ENCODE data around the gene TMEM185B. TPM values are rescaled to one million over a fixed set of nuclear protein-coding genes. Genes with fewer than 3 reads are reported as not detected.
"Not testable (repeated sequence)": the region's sequence is repeated elsewhere in the genome, so short reads cannot be mapped to it uniquely, and the experiment has no call there.

TMEM185B gene
- total RNA-seq, 1 experiment from 2014 or later, result 31.5 TPM

DNA sequence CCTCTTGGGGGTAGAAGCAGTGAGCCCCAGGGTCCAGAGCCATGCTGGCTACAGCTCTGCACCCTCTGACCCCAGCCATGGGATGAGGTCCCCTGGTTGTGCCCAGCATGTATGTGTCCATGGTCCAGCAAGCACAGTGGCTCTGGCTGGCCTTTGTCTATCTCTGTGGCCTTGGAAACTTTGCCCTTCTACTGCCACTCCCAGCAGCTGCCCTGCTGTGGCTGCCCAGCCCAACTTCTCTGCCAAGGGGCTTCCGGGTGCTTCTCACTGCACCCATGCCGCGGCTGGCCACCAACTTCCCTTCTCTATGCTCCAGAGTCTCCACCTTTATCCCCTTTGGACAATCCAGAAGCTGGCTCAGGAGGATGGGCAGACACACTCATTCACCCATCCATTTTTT, 18.8 kb downstream of the TMEM185B start:
- Histone ChIP-seq H3K36me3 (no peaks in the 10 kb centered on the region), H3K27me3 (no peaks in the 10 kb centered on the region)
- DNase-seq, result no peak

DNA sequence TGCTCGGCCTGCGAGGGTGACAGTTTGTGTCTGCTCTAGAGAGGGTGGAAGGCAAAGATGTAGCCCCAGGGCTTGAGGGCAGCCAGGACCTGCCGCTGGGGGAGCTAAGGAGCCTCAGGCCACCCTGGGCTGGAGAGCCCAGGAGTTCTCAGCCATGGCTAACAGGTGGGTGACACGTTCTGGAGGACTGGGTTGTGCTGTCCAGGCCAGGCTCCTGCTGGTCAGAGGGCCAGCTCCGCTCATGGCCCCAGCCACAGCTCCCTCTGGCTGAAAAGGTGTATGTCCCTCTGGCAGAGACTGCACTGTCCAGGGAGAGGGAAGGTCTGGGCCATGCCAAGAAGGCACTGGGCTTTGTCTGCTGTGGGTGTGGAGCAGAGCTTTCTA, 19.2 kb downstream of the TMEM185B start:
- Histone ChIP-seq H3K36me3 (no peaks in the 10 kb centered on the region), H3K27me3 (no peaks in the 10 kb centered on the region), H3K9me3 (no peaks in the 10 kb centered on the region), H3K4me3 (no peak overlapping the region)
- no peak for DNase-seq

More for the DNA sequence above, 18.8 kb downstream of the TMEM185B start:
- no peak overlapping the region for H3K4me3 ChIP-seq
- H3K9me3 ChIP-seq, result no peaks in the 10 kb centered on the region

DNA sequence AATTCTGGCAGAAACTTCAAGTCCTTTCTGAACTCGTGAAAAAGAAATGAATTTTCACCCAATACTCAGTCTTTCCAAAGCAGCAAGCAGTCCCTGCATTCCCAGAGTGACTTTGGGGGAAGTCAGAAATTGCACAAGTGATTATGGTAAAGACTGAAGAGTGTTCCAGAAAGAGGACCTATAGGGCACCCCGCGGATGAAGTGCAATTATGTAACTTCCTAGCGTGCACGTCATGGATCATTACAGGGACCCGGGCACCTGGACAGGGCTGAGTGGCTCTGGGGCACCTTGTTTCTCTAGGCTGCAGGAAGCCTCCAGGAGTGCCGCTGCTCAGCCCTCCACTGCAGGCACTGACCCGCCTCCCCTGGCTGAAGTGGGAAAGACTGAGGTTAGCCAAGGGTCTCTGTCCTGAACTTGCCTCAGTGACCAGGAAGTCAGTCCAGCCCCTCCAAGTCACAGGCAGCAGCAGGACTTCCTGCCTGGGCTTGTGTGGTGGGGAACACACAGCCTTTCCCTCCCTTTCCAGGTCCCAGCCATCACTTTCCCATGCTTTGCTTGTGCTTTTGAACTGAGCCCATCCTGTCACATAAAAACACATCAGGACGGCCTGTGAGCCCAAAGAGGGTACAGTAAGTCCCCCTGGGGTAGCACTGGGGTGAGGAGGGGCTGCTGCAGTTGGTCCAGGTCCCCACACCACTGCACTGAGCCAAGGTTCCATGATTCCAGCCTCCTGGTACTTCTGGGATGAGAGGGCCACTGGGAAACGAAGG, 19.8 kb downstream of the TMEM185B start:
- Histone ChIP-seq H3K9me3 (peaks cover under 1% of the 10 kb centered on the region; the same call in 1 of the 2 replicates), H3K36me3 (no peaks in the 10 kb centered on the region), H3K27me3 (no peaks in the 10 kb centered on the region), H3K4me3 (no peak overlapping the region)
- DNase-seq, result no peak

DNA sequence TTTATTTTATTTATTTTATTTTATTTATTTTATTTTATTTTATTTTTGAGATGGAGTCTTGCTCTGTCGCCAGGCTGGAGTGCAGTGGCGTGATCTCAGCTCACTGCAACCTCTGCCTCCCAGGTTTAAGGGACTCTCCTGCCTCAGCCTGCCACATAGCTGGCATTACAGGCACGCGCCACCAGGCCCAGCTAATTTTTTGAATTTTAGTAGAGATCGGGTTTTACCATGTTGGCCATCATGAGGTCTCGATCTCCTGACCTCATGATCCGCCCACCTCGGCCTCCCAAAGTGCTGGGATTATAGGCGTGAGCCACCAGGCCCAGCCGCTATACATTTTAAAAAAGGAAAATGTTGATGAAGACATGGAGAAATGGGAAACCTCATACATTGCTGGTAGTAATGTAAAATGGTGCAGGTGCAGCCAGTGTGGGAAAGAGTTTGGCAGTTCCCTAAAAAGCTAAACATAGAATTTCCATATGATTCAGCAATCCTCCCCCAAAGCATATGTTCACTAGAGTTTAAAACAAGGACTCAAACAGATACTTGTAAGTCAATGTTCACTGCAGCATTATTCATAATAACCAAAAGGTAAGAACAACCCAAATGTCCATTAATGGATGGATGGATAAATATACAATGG, 23.3 kb downstream of the TMEM185B start:
- H3K9me3 ChIP-seq, DNase-seq, H3K36me3 ChIP-seq, H3K27me3 ChIP-seq, H3K4me3 ChIP-seq: not testable (repeated sequence)

DNA sequence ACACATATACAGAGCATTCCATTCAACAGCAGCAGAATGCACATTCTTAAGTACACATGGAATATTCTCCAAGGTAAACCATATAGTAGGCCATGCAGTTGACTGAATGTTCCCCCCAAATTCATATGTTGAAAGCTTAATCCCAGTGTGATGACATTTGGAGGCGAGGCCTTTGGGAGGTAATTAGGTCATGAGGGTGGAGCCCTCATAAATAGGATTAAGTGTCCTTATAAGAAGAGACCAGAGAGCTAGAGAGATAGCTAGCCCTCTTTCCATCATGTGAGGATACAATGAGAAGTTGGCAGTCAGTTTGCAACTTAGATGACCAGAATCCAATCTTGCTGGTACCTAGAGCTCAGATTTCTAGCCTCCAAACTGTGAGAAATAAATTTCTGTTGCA, 27.6 kb downstream of the TMEM185B start:
- Histone ChIP-seq H3K4me3 (no peak overlapping the region), H3K9me3 (peaks cover 14% of the 10 kb centered on the region), H3K27me3 (no peaks in the 10 kb centered on the region), H3K36me3 (no peaks in the 10 kb centered on the region)
- DNase-seq, result no peak

DNA sequence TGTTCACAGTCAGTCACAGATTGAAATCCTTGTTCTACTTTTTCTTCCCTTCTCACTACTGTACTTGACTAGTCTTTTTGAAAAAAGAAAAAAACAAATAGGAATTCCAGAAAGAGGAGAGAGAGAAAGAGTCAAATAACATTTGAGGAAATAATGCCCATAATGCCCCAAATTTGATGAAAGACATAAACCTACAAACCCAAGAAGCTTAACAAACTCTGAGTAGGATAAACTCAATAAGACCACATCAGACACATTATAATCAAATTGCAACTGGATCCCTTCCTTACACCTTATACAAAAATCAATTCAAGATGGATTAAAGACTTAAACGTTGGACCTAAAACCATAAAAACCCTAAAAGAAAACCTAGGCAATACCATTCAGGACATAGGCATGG, 30.9 kb downstream of the TMEM185B start:
- no peak for DNase-seq
- Histone ChIP-seq H3K9me3 (peaks cover 11% of the 10 kb centered on the region), H3K36me3 (no peaks in the 10 kb centered on the region), H3K27me3 (no peaks in the 10 kb centered on the region), H3K4me3 (no peak overlapping the region)

DNA sequence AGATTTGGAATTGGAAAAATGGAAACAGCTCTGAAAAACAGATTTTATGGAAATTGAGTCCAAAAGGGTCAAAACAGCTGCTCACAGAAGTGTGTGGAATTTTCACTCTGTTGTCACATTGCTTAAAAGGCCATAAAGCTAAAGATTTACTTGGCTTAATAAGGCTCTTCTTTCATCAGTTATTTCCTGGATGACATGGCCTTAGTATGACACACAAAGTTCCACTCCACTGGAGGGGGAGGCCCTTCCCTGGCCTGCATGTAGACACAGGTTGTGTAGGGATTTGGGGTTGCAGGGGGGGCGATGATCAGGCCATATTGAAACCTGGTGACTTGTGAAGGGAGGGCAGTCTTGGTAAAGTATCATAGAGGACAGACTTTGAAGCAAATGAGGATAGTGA, 34.0 kb downstream of the TMEM185B start:
- DNase-seq, result no peak
- H3K36me3 ChIP-seq, result no peaks in the 10 kb centered on the region
- no peaks in the 10 kb centered on the region for H3K27me3 ChIP-seq
- peaks cover 9% of the 10 kb centered on the region for H3K9me3 ChIP-seq
- no peak overlapping the region for H3K4me3 ChIP-seq

DNA sequence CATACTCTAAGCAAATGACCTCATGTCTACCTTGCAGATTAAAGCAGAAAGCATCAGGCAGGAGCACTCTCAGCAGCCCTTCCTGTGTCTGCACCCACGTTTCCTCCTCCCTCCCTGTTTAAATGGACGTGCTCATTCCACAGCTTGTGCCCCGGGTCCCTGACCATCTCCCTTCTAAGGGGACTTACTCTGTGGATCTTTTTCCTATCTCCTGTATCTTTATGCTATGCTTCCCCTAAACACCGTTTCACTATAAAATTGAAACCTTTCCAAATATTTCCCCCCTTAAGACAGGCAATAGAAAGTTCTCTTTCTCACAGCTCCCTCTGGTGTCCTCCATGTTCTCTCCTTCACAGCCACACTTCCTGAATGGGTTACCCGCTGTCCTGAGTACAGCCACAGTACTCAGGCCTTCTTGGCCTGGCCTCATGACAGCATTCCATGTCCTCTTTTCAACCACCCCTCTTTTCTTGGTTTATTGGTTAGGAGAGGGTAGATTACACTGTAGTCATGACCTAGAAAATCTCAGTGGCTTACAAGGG, 41.1 kb downstream of the TMEM185B start:
- Histone ChIP-seq H3K27me3 (no peaks in the 10 kb centered on the region), H3K4me3 (no peak overlapping the region), H3K9me3 (no peaks in the 10 kb centered on the region), H3K36me3 (no peaks in the 10 kb centered on the region)
- DNase-seq, result no peak

DNA sequence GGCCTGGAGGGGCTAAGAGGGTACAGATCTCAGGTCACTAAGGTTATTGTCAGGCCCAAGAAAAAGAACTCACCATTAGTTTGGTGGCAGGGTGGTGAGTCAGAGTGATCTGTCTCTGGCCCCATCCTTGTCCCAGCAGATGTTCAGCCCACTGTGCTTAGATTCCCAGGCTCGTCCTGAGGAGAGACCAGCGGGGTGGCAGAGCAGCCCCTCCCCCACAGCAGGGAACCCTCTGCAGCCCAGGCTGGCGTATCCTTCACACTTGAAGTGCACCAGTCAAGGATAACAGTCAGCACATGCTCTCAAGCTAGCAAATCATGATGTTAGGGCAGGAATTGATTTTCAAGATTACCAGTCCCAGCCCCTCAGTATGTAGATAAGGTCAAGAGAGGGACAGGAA, 43.1 kb downstream of the TMEM185B start:
- no peaks in the 10 kb centered on the region for H3K9me3 ChIP-seq
- DNase-seq, result no peak
- no peaks in the 10 kb centered on the region for H3K36me3 ChIP-seq
- H3K4me3 ChIP-seq, result no peak overlapping the region
- no peaks in the 10 kb centered on the region for H3K27me3 ChIP-seq

DNA sequence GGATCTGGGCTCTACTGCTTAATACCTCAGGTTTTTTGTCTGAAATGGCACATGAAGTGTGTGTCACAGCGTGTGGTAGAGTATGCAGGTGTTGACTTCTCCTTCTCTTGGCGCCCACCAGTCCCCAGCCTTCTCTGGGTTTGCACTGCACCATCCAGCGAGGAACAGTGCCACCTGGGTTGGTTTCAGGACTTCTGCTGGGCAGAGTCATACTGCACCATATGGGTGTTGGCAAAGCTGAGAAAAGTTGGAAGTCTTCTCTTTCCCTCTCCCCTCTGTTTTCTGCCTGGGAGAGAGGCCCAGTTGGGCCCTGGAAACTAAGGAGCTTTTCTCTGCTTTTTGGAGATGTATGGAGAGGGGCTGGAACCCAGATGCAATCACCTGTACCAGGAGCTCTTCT, 43.8 kb downstream of the TMEM185B start:
- DNase-seq, result no peak
- no peaks in the 10 kb centered on the region for H3K36me3 ChIP-seq
- no peaks in the 10 kb centered on the region for H3K9me3 ChIP-seq
- H3K4me3 ChIP-seq, result no peak overlapping the region
- no peaks in the 10 kb centered on the region for H3K27me3 ChIP-seq

DNA sequence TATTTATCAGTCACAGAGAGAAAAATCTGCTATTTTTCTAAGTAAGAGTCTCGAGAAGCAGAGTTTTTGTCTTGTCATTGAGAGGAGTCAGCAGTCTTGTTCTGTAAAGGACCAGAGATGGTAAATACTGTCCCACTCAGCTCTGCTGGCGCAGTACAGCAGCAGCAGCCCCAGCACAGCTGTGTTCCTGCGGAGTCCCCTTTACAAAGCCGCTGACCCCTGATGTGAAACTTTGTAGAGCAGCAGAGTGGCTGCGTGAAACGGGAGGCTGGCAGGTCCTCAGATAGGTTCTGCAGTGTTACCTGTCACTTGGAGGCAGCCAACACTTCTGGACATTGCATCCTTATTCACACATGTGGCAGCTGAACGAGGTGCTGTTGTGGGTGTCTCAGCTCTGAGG, 45.2 kb downstream of the TMEM185B start:
- no peaks in the 10 kb centered on the region for H3K36me3 ChIP-seq
- no peaks in the 10 kb centered on the region for H3K9me3 ChIP-seq
- no peaks in the 10 kb centered on the region for H3K27me3 ChIP-seq
- H3K4me3 ChIP-seq, result no peak overlapping the region
- DNase-seq, result no peak

DNA sequence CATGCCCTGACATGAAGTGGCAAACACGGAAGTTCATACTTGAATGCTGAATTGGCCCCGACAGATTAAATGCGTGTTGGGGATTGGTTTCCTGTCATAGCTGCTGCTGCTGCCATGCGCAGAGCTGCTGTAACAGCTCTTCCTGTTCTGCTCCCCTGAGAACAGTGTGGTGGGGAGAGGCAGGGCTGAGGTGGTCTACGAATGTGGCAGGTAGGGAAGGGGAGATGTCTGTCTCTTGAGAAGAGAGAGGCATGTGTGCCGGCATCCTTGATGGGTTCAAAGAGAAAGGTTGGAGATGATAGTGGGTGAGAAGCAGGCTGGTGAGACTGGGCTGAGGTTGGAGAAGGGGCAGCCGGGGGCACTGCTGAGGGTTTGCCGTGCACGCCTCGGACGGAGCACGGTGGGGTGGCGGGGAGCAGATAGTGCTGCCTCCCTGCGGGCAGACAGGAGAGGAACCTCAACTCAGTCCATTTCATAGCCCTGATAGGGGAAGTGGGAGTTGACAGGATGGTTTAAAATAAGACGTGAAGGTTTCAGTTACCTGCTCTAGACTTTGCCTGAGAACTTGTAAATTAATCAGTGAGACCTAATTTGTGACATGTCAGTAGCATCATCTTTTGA, 46.1 kb downstream of the TMEM185B start:
- no peak for DNase-seq
- no peaks in the 10 kb centered on the region for H3K36me3 ChIP-seq
- no peaks in the 10 kb centered on the region for H3K27me3 ChIP-seq
- H3K4me3 ChIP-seq, result no peak overlapping the region
- H3K9me3 ChIP-seq, result no peaks in the 10 kb centered on the region

DNA sequence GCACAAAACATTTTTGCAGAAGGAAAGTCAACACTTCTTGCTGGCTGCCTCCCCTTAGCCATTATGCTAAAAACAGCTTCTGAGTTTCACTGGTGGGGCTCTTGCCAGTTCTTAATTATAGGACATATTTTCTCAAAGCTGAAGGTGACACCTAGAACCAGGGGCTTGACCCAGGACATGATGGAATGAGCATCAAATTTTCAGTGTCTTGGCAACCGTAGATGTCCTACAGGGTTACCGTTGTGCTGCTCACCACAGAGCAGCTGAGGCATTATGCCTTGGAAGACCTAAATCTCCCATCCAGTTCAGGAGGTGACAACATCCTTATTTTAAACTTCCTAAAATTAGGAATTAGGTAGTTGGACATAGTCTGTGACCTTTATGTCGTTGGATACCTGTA, 46.7 kb downstream of the TMEM185B start:
- H3K27me3 ChIP-seq, result no peaks in the 10 kb centered on the region
- no peaks in the 10 kb centered on the region for H3K36me3 ChIP-seq
- no peak overlapping the region for H3K4me3 ChIP-seq
- no peak for DNase-seq
- H3K9me3 ChIP-seq, result no peaks in the 10 kb centered on the region

DNA sequence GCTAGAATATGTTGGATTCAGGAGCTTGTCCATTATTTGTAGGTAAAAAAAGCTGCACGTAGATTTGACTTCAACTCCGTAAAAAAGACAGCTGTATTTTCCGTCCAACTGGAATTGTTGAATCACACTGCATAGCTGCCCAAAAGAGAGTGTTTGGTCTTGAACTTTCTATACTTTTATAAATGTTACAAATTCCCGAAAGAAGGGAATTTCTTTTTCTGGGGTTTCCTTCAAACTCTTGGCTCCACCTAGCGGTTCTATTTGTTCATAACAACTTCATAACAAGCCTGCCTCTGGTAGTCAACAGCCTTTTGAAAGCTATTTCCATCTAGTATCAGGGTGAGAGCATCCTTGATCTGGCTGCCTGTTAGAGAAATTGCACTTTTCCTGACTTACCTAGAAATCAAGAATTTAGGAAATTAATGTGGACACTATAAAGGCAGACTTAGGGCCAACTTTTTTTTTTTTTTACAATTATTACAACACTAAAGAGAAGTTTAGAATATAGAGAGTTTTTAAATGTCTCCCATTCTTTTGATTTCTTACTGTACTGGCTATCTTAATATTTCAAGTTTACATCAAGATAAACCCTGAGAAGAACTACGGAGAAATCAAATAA, 48.1 kb downstream of the TMEM185B start:
- Histone ChIP-seq H3K36me3 (no peaks in the 10 kb centered on the region), H3K9me3 (no peaks in the 10 kb centered on the region; the same call in 1 of the 2 replicates), H3K27me3 (no peaks in the 10 kb centered on the region), H3K4me3 (no peak overlapping the region)
- no peak for DNase-seq
